Smooth muscle cell (in vitro differentiated cells): ENCODE results near the gene ALPK1. TPM values are rescaled to one million over a fixed set of nuclear protein-coding genes. Genes with fewer than 3 reads are reported as not detected.

Experiments
- DNase-seq: peaks from one replicate; lab custom pipeline; 2025; ENCODE audit not compliant: unreplicated experiment; lab: John Stamatoyannopoulos, UW
- H2AFZ ChIP-seq: fragments of 200-600 bp; sonication (generic); 2 replicates; pipeline ENCODE4 v1.6.0; 2016; ENCODE audit warnings: antibody characterized with exemption, low read depth, mild to moderate bottlenecking
- H3F3A ChIP-seq: fragments of 200-600 bp; sonication (generic); 2 replicates; pipeline ENCODE4 v1.6.0; 2017; ENCODE audit warnings: antibody characterized with exemption, low read depth
- H3K27ac ChIP-seq: fragments of 200-600 bp; sonication (generic); 2 replicates; pipeline ENCODE4 v1.5.1; 2016; ENCODE audit warnings: low read depth, mild to moderate bottlenecking
- H3K27me3 ChIP-seq: fragments of 200-600 bp; sonication (generic); 2 replicates; pipeline ENCODE4 v1.6.1; 2016; ENCODE audit warnings: low read depth, mild to moderate bottlenecking
- H3K36me3 ChIP-seq: fragments of 200-600 bp; sonication (generic); 2 replicates; pipeline ENCODE4 v1.5.1; 2016; ENCODE audit warnings: low read depth
- H3K4me1 ChIP-seq: fragments of 200-600 bp; sonication (generic); 2 replicates; pipeline ENCODE4 v1.5.1; 2016; ENCODE audit warnings: low read depth
- H3K4me2 ChIP-seq: fragments of 200-600 bp; sonication (generic); 2 replicates; pipeline ENCODE4 v1.6.0; 2016; ENCODE audit warnings: mild to moderate bottlenecking
- H3K4me3 ChIP-seq: fragments of 200-600 bp; sonication (generic); 2 replicates; pipeline ENCODE4 v1.5.1; 2016; ENCODE audit warnings: mild to moderate bottlenecking
- H3K79me2 ChIP-seq: fragments of 200-600 bp; sonication (generic); 2 replicates; pipeline ENCODE4 v1.6.0; 2016; ENCODE audit warnings: low read depth, mild to moderate bottlenecking
- H3K9ac ChIP-seq: fragments of 200-600 bp; sonication (generic); 2 replicates; pipeline ENCODE4 v1.6.0; 2016; ENCODE audit warnings: low read depth
- H3K9me3 ChIP-seq: fragments of 200-600 bp; sonication (generic); replicated peaks from 2 replicates; pipeline ENCODE4 v1.5.1; 2016; ENCODE audit warnings: low read depth
- H4K20me1 ChIP-seq: fragments of 200-600 bp; sonication (generic); 2 replicates; pipeline ENCODE4 v1.6.0; 2016; ENCODE audit warnings: low read depth
- CTCF ChIP-seq: fragments of 200-600 bp; sonication (generic); IDR thresholded peaks from 2 replicates; pipeline ENCODE4 v1.5.1; 2017; ENCODE audit warnings: borderline replicate concordance, mild to moderate bottlenecking, antibody characterized with exemption; ENCODE audit not compliant: insufficient read depth, poor library complexity, severe bottlenecking
- WGBS: methylation state at CpG from one replicate; pipeline ENCODE4 v1.1.7; 2016; ENCODE audit warnings: low lambda C conversion rate; 5-methylcytosine and 5-hydroxymethylcytosine counted together
- polyA plus RNA-seq: library from polyadenylated mRNA; unstranded; fragments of >200 nt; fragmentation: Nextera tagmentation; extraction: Ambion mirVana; gene quantifications from 2 replicates; pipeline ENCODE4 v1.2.1, GENCODE V29; 2016
- total RNA-seq: library from RNA; depleted of rRNA; stranded (reverse); fragments of >200 nt; gene quantifications from 2 replicates; pipeline ENCODE4 v1.2.3, GENCODE V29; 2014

The ALPK1 gene
- total and polyA plus RNA-seq, 2 experiments from 2014 or later, result 3.9 to 4.4 TPM

GRCh38 chr4:112253382-112254000 is 43.7 kb upstream of the ALPK1 start:
- no peaks in the 10 kb centered on the region for H3K27me3 ChIP-seq
- no peaks in the 10 kb centered on the region for H3K36me3 ChIP-seq
- H3K9ac ChIP-seq, result no peak overlapping the region
- peaks cover 9% of the 10 kb centered on the region for H4K20me1 ChIP-seq
- H3K79me2 ChIP-seq, result peaks cover 4% of the 10 kb centered on the region
- no peaks in the 10 kb centered on the region for H3F3A ChIP-seq
- H3K4me2 ChIP-seq, result no peak overlapping the region
- peaks cover 7% of the 10 kb centered on the region for H3K4me1 ChIP-seq
- no peaks in the 10 kb centered on the region for H3K9me3 ChIP-seq
- WGBS, result 61% methylated on average over 2 of the region's 2 CpGs
- H3K27ac ChIP-seq, result no peak overlapping the region
- H3K4me3 ChIP-seq, result no peak overlapping the region
- DNase-seq, result no peak
- no peak overlapping the region for H2AFZ ChIP-seq
- TF ChIP-seq CTCF, result no peak

- H3K27me3 ChIP-seq, result no peaks in the 10 kb centered on the region
- H3F3A ChIP-seq, result no peaks in the 10 kb centered on the region
- DNase-seq, result no peak
- H2AFZ ChIP-seq, result no peak overlapping the region
- no peaks in the 10 kb centered on the region for H3K36me3 ChIP-seq
- TF ChIP-seq CTCF, result no peak
- H3K4me2 ChIP-seq, result no peak overlapping the region
- no peak overlapping the region for H3K9ac ChIP-seq
- no peak overlapping the region for H3K4me3 ChIP-seq
- WGBS, result 90% methylated on average over 2 of the region's 2 CpGs
- H3K27ac ChIP-seq, result no peak overlapping the region
- no peaks in the 10 kb centered on the region for H3K9me3 ChIP-seq
- H3K4me1 ChIP-seq, result no peaks in the 10 kb centered on the region
- H3K79me2 ChIP-seq, result no peaks in the 10 kb centered on the region
- no peaks in the 10 kb centered on the region for H4K20me1 ChIP-seq
These were observed 40.1 kb upstream of the ALPK1 start for GRCh38 chr4:112257098-112257497.

GRCh38 chr4:112266823-112267222 is 30.3 kb upstream of the ALPK1 start:
- Histone ChIP-seq H3K4me3 (no peak overlapping the region), H3K36me3 (peaks cover 3% of the 10 kb centered on the region), H3K27ac (no peak overlapping the region), H3K79me2 (no peaks in the 10 kb centered on the region), H2AFZ (no peak overlapping the region), H3K27me3 (no peaks in the 10 kb centered on the region), H3K4me2 (no peak overlapping the region), H3K9me3 (no peaks in the 10 kb centered on the region), H3F3A (no peaks in the 10 kb centered on the region), H4K20me1 (no peaks in the 10 kb centered on the region), H3K9ac (no peak overlapping the region), H3K4me1 (no peaks in the 10 kb centered on the region)
- TF ChIP-seq CTCF, result peak; percentile 43
- WGBS, result 90% methylated on average over 2 of the region's 2 CpGs
- no peak for DNase-seq

GRCh38 chr4:112270051-112270450 is 27.1 kb upstream of the ALPK1 start:
- no peaks in the 10 kb centered on the region for H3F3A ChIP-seq
- H2AFZ ChIP-seq, result no peak overlapping the region
- whole genome bisulfite sequencing, result 97% methylated on average over 1 of the region's 1 CpG
- H3K9ac ChIP-seq, result no peak overlapping the region
- no peaks in the 10 kb centered on the region for H3K27me3 ChIP-seq
- H3K27ac ChIP-seq, result peak overlapping the region; percentile 18
- peaks cover 3% of the 10 kb centered on the region for H3K36me3 ChIP-seq
- H4K20me1 ChIP-seq, result no peaks in the 10 kb centered on the region
- no peaks in the 10 kb centered on the region for H3K79me2 ChIP-seq
- no peaks in the 10 kb centered on the region for H3K4me1 ChIP-seq
- no peak overlapping the region for H3K4me3 ChIP-seq
- no peak for TF ChIP-seq CTCF
- DNase-seq, result no peak
- no peak overlapping the region for H3K4me2 ChIP-seq
- no peaks in the 10 kb centered on the region for H3K9me3 ChIP-seq
